ENCODE data around the gene PPP1CA.
A peak's percentile ranks its signal among the peaks of the same experiment; 100 is the strongest.

GRCh38 chr11:67420646-67421429, 19.2 kb upstream of the PPP1CA start:
- peak in 1 of 6 experiments; percentile 27 for TF ChIP-seq CTCF (IDR thresholded peaks at IDR 0.05)
- TF ChIP-seq POLR2A (IDR thresholded peaks at IDR 0.05) = peak; percentile 21 to 87

Measured in thyroid gland (tissue), 4 donors.